GM12878 (cell line): Measurements from ENCODE around the gene STEAP4. TPM values are rescaled to one million over a fixed set of nuclear protein-coding genes. Genes with fewer than 3 reads are reported as not detected.

ENCODE experiments used
- ATAC-seq: fragments of 200-7000 bp; cut with Tn5 transposase; 3 replicates; pipeline ENCODE4 v1.9.1; 2020; ENCODE audit warnings: mild to moderate bottlenecking, moderate library complexity
- BruUV-seq: library from RNA; stranded (reverse); fragments of 400-500 nt; replicated peaks from 2 replicates; lab custom pipeline; 2021; lab: Mats Ljungman, UMichigan
- CTCF ChIA-PET: fragments of 300-600 bp; sonication (Branson Sonifier 250); formaldehyde crosslinking; extraction: SDS; loops from one replicate; lab custom pipeline; 2021; ENCODE audit warnings: inconsistent platforms; lab: Yijun Ruan, JAX
- POLR2A ChIA-PET: fragments of 350-600 bp; formaldehyde crosslinking; extraction: SDS; loops from one replicate; lab custom pipeline; 2021; ENCODE audit warnings: inconsistent platforms; lab: Charles Lee
- RAD21 ChIA-PET: fragments of 300-600 bp; sonication (Branson Sonifier 250); formaldehyde crosslinking; loops from one replicate; lab custom pipeline; 2023; ENCODE audit warnings: antibody characterized with exemption; ENCODE audit not compliant: unreplicated experiment; lab: Charles Lee
- SMC1A ChIA-PET: fragments of 300-600 bp; sonication (Branson Sonifier 250); formaldehyde crosslinking; loops from one replicate; lab custom pipeline; 2023; ENCODE audit not compliant: unreplicated experiment, uncharacterized antibody; lab: Charles Lee
- DNase-seq: peaks from one replicate; pipeline ENCODE4 v3.0.0-alpha.2; 2011; ENCODE audit warnings: low read depth, low spot score
- FAIRE-seq: peaks from 3 replicates; lab custom pipeline; 2011; peaks lifted over from hg19 to GRCh38; lab: Jason Lieb, UNC
- H2AFZ ChIP-seq: 2 replicates; pipeline ENCODE4 v1.6.0; 2011; ENCODE audit warnings: low read depth, low read length, control low read depth; ENCODE audit not compliant: control insufficient read depth
- H3K27ac ChIP-seq: 2 replicates; pipeline ENCODE4 v1.5.1; 2011; ENCODE audit warnings: control low read depth; ENCODE audit not compliant: control insufficient read depth, insufficient read depth
- H3K27me3 ChIP-seq, 2 experiments: replicated peaks in 1 of 2; 2 replicates each; pipeline versions ENCODE4 v1.6.0 to v1.6.1; 2011; ENCODE audit warnings: low read length in 1 of 2; ENCODE audit not compliant: control insufficient read depth in 2 of 2, insufficient read depth in 2 of 2
- H3K36me3 ChIP-seq, 2 experiments: 2 replicates each; pipeline ENCODE4 v1.5.1; 2011; ENCODE audit warnings: low read length in 1 of 2; ENCODE audit not compliant: control insufficient read depth in 2 of 2, insufficient read depth in 2 of 2
- H3K4me1 ChIP-seq: 2 replicates; pipeline ENCODE4 v1.6.1; 2011; ENCODE audit warnings: mild to moderate bottlenecking, low read length, moderate library complexity, mixed read lengths; ENCODE audit not compliant: control insufficient read depth, insufficient read depth
- H3K4me2 ChIP-seq: 2 replicates; pipeline ENCODE4 v1.6.0; 2011; ENCODE audit warnings: control low read depth; ENCODE audit not compliant: control insufficient read depth, insufficient read depth
- H3K4me3 ChIP-seq: fragments of 200-600 bp; sonication (generic); 2 replicates; pipeline ENCODE4 v1.5.1; 2016
- H3K79me2 ChIP-seq: 2 replicates; pipeline ENCODE4 v1.6.0; 2011; ENCODE audit warnings: low read length; ENCODE audit not compliant: control insufficient read depth, insufficient read depth
- H3K9ac ChIP-seq: 2 replicates; pipeline ENCODE4 v1.8.0; 2011; ENCODE audit warnings: low read length, control low read depth, mixed read lengths; ENCODE audit not compliant: control insufficient read depth, insufficient read depth
- H3K9me3 ChIP-seq: replicated peaks from 3 replicates; pipeline ENCODE4 v1.5.1; 2011; ENCODE audit warnings: mild to moderate bottlenecking, low read length; ENCODE audit not compliant: control insufficient read depth, insufficient read depth
- H4K20me1 ChIP-seq: 2 replicates; pipeline ENCODE4 v1.6.0; 2011; ENCODE audit not compliant: control insufficient read depth, insufficient read depth
- EED ChIP-seq: sonication (generic); IDR thresholded peaks from 2 replicates; pipeline ENCODE4 v1.6.1; 2016; ENCODE audit warnings: antibody characterized with exemption, low read depth
- IKZF1 ChIP-seq: fragments of 450-650 bp; conservative IDR thresholded peaks from 2 replicates; pipeline ENCODE4 v1.6.1; 2017; ENCODE audit warnings: antibody characterized with exemption, mild to moderate bottlenecking
- MTA3 ChIP-seq: IDR thresholded peaks from 2 replicates; pipeline ENCODE4 v1.6.1; 2012; ENCODE audit warnings: low read length, inconsistent platforms, borderline replicate concordance
- MYC ChIP-seq: IDR thresholded peaks from 2 replicates; pipeline ENCODE4 v1.6.1; 2011; ENCODE audit warnings: mild to moderate bottlenecking, low read length, moderate library complexity, inconsistent platforms; ENCODE audit not compliant: insufficient read depth, insufficient replicate concordance, insufficient read length, severe bottlenecking
- NFYA ChIP-seq: IDR thresholded peaks from 2 replicates; pipeline ENCODE4 v1.6.1; 2011; ENCODE audit warnings: low read depth, mild to moderate bottlenecking, low read length, improper control_type of control experiment, borderline replicate concordance
- POU2F2 ChIP-seq: IDR thresholded peaks from 3 replicates; pipeline ENCODE4 v1.6.1; 2011; ENCODE audit warnings: low read depth, mild to moderate bottlenecking, low read length, borderline replicate concordance
- ZNF217 ChIP-seq: fragments of 450-650 bp; IDR thresholded peaks from 2 replicates; pipeline ENCODE4 v1.6.1; 2017; ENCODE audit warnings: antibody characterized with exemption, mild to moderate bottlenecking
- WGBS: methylation state at CpG from one replicate; pipeline ENCODE4 v1.1.6; 2016; ENCODE audit warnings: low lambda C conversion rate; ENCODE audit not compliant: insufficient replicate concordance, insufficient coverage; ENCODE audit errors: missing lambda C conversion rate; 5-methylcytosine and 5-hydroxymethylcytosine counted together
- in situ Hi-C: fragments of 300-500 bp; cut with MboI; formaldehyde crosslinking; loops from 9 replicates; pipeline ENCODE4 v1.14.3; 2018; ENCODE audit warnings: mixed read lengths
- intact Hi-C: fragments of 100-400 bp; cut with micrococcal nuclease; formaldehyde crosslinking; loops from one replicate; pipeline ENCODE4 v1.14.2; 2022; ENCODE audit not compliant: unreplicated experiment
- polyA plus RNA-seq, 11 experiments: library from polyadenylated mRNA; depleted of rRNA in 4 of 11; unstranded in 6 of 11; stranded (reverse) in 5 of 11; fragments of >200 nt; fragmentation: Nextera tagmentation in 4 of 11; fragmentation: Illumina TruSeq in 1 of 11; extraction: Ambion mirVana in 4 of 11; extraction: Trizol in 1 of 11; gene quantifications; 1 replicate in 1 of 11; 2 replicates in 10 of 11; pipeline versions ENCODE4 v1.2.1 to v1.2.3, GENCODE V29; 2011 to 2016; ENCODE audit warnings: inconsistent platforms in 2 of 11, missing spikeins in 2 of 11, low read depth in 1 of 11
- total RNA-seq, 4 experiments: library from RNA; depleted of rRNA in 3 of 4; stranded (reverse); fragments of >200 nt in 3 of 4; fragmentation: Illumina TruSeq in 1 of 4; extraction: Trizol in 1 of 4; gene quantifications; 2 replicates each; pipeline versions ENCODE4 v1.2.1 to v1.2.3, GENCODE V29; 2013 to 2021
- TF ChIP-seq, protein P1 (sequence below): fragments of 450-650 bp; IDR thresholded peaks from 2 replicates; pipeline ENCODE4 v1.6.1; 2014; ENCODE audit warnings: mild to moderate bottlenecking
- TF ChIP-seq, protein P2 (sequence below): fragments of 450-650 bp; IDR thresholded peaks from 2 replicates; pipeline ENCODE4 v1.6.1; 2017; ENCODE audit warnings: mild to moderate bottlenecking, moderate library complexity

Gene STEAP4
- total and polyA plus RNA-seq, 10 of the 15 experiments (the other 5 are each of a cell fraction or from before 2014, with no cell fraction given), result 0.13 TPM; not detected in 9

DNA sequence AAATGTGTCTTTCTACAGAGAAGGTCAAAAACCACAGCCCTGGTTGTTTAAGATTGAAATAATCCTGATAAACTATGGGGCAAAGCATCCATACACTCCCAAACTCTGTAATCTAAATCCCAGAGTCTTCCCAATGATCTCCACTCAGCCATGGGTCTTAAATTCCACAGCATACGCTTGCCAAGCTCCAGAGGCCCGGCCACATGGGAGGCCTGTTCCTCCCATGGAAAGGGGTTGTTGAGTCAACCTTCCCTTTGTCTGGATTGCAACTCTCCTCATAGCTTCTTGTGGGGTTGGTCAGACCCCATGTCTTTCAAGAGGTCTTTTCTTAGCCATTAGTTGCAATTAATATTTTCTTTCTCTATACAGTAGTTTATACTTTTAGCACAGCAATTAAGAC lies 718 bp upstream of the STEAP4 start:
- intact Hi-C loops, result no loop called here
- Histone ChIP-seq H3K4me2 (no peak overlapping the region), H3K79me2 (no peaks in the 10 kb centered on the region), H3K4me3 (no peak overlapping the region), H2AFZ (no peak overlapping the region), H3K9me3 (no peaks in the 10 kb centered on the region), H3K27me3 (peaks cover 0 to 9% of the 10 kb centered on the region in 2 experiments; a peak in 1 of 4 replicates), H3K4me1 (no peaks in the 10 kb centered on the region), H3K36me3 (no peaks in the 10 kb centered on the region), H3K27ac (no peak overlapping the region), H3K9ac (no peak overlapping the region), H4K20me1 (no peaks in the 10 kb centered on the region)
- DNase-seq (no peak), ATAC-seq (no peak), FAIRE-seq (no peak)
- WGBS, result 43% methylated on average over 2 of the region's 2 CpGs
- ChIA-PET POLR2A (no interaction called here), SMC1A (no interaction called here), RAD21 (no interaction called here), CTCF (no interaction called here)
- TF ChIP-seq, protein P1, sequence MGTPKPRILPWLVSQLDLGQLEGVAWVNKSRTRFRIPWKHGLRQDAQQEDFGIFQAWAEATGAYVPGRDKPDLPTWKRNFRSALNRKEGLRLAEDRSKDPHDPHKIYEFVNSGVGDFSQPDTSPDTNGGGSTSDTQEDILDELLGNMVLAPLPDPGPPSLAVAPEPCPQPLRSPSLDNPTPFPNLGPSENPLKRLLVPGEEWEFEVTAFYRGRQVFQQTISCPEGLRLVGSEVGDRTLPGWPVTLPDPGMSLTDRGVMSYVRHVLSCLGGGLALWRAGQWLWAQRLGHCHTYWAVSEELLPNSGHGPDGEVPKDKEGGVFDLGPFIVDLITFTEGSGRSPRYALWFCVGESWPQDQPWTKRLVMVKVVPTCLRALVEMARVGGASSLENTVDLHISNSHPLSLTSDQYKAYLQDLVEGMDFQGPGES, result no peak
- TF ChIP-seq MYC (no peak), MTA3 (no peak), EED (no peak), IKZF1 (no peak), POU2F2 (no peak), ZNF217 (no peak), NFYA (no peak)
- TF ChIP-seq, protein P2, sequence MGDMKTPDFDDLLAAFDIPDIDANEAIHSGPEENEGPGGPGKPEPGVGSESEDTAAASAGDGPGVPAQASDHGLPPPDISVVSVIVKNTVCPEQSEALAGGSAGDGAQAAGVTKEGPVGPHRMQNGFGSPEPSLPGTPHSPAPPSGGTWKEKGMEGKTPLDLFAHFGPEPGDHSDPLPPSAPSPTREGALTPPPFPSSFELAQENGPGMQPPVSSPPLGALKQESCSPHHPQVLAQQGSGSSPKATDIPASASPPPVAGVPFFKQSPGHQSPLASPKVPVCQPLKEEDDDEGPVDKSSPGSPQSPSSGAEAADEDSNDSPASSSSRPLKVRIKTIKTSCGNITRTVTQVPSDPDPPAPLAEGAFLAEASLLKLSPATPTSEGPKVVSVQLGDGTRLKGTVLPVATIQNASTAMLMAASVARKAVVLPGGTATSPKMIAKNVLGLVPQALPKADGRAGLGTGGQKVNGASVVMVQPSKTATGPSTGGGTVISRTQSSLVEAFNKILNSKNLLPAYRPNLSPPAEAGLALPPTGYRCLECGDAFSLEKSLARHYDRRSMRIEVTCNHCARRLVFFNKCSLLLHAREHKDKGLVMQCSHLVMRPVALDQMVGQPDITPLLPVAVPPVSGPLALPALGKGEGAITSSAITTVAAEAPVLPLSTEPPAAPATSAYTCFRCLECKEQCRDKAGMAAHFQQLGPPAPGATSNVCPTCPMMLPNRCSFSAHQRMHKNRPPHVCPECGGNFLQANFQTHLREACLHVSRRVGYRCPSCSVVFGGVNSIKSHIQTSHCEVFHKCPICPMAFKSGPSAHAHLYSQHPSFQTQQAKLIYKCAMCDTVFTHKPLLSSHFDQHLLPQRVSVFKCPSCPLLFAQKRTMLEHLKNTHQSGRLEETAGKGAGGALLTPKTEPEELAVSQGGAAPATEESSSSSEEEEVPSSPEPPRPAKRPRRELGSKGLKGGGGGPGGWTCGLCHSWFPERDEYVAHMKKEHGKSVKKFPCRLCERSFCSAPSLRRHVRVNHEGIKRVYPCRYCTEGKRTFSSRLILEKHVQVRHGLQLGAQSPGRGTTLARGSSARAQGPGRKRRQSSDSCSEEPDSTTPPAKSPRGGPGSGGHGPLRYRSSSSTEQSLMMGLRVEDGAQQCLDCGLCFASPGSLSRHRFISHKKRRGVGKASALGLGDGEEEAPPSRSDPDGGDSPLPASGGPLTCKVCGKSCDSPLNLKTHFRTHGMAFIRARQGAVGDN, result no peak
- no TSS peak for BruUV-seq
- in situ Hi-C loops, result no loop called here
